ENCODE data around the gene MON1A.

Gene MON1A

GRCh38 chr3:49929291-49930167 lies at the start of gene MON1A:
Gene MON1A (minus strand): TSS chr3:49929811. CDS start chr3:49913346, 16,465 bp downstream.
- Histone ChIP-seq H3K9ac (ENCODE audit: low read depth in 1 of 2, low read length in 2 of 2) (peak within 1 kb of the TSS; percentile 76 to 81), H3K27me3 (ENCODE audit: control insufficient read depth in 1 of 2, insufficient read depth in 2 of 2, low read length in 2 of 2) (no peaks in the 10 kb centered on the region), H3K4me1 (ENCODE audit: control insufficient read depth in 1 of 2, insufficient read depth in 2 of 2, low read length in 2 of 2) (peaks cover 25 to 41% of the 10 kb centered on the region in 2 donors), H3K9me3 (ENCODE audit: control insufficient read depth in 1 of 2, low read length in 2 of 2) (no peaks in the 10 kb centered on the region), H3K27ac (ENCODE audit: low read depth, low read length) (peak within 1 kb of the TSS; percentile 80), H3K36me3 (ENCODE audit: control insufficient read depth in 1 of 2, insufficient read depth in 2 of 2, low read length in 2 of 2) (no peaks in the 10 kb centered on the region), H3K4me3 (ENCODE audit: low read depth in 1 of 2, low read length in 2 of 2) (peak within 1 kb of the TSS; percentile 83 to 86)

GRCh38 chr3:49976942-49977341 lies 47.3 kb upstream of the MON1A start:
- no peaks in the 10 kb centered on the region for H3K9me3 ChIP-seq (ENCODE audit: control insufficient read depth in 1 of 2, low read length in 2 of 2)

GRCh38 chr3:49972656-49973055 lies 43.0 kb upstream of the MON1A start:
- no peak overlapping the region for H3K27ac ChIP-seq (ENCODE audit: low read depth, low read length)
- H3K9ac ChIP-seq (ENCODE audit: low read depth in 1 of 2, low read length in 2 of 2), result no peak overlapping the region
- H3K4me3 ChIP-seq (ENCODE audit: low read depth in 1 of 2, low read length in 2 of 2), result no peak overlapping the region
- H3K27me3 ChIP-seq (ENCODE audit: control insufficient read depth in 1 of 2, insufficient read depth in 2 of 2, low read length in 2 of 2), result no peaks in the 10 kb centered on the region
- H3K9me3 ChIP-seq (ENCODE audit: control insufficient read depth in 1 of 2, low read length in 2 of 2), result no peaks in the 10 kb centered on the region
- peaks cover 9 to 44% of the 10 kb centered on the region in 2 donors for H3K36me3 ChIP-seq (ENCODE audit: control insufficient read depth in 1 of 2, insufficient read depth in 2 of 2, low read length in 2 of 2)
- peaks cover 0 to 3% of the 10 kb centered on the region in 2 donors for H3K4me1 ChIP-seq (ENCODE audit: control insufficient read depth in 1 of 2, insufficient read depth in 2 of 2, low read length in 2 of 2)

More at GRCh38 chr3:49976942-49977341, 47.3 kb upstream of the MON1A start:
- no peak overlapping the region for H3K9ac ChIP-seq (ENCODE audit: low read depth in 1 of 2, low read length in 2 of 2)
- H3K4me3 ChIP-seq (ENCODE audit: low read depth in 1 of 2, low read length in 2 of 2), result no peak overlapping the region
- H3K27ac ChIP-seq (ENCODE audit: low read depth, low read length), result no peak overlapping the region
- no peaks in the 10 kb centered on the region for H3K27me3 ChIP-seq (ENCODE audit: control insufficient read depth in 1 of 2, insufficient read depth in 2 of 2, low read length in 2 of 2)
- no peaks in the 10 kb centered on the region for H3K4me1 ChIP-seq (ENCODE audit: control insufficient read depth in 1 of 2, insufficient read depth in 2 of 2, low read length in 2 of 2)
- peaks cover 12 to 47% of the 10 kb centered on the region in 2 donors for H3K36me3 ChIP-seq (ENCODE audit: control insufficient read depth in 1 of 2, insufficient read depth in 2 of 2, low read length in 2 of 2)

GRCh38 chr3:49968346-49968745 lies 38.7 kb upstream of the MON1A start:
- no peak overlapping the region for H3K27ac ChIP-seq (ENCODE audit: low read depth, low read length)
- no peaks in the 10 kb centered on the region for H3K27me3 ChIP-seq (ENCODE audit: control insufficient read depth in 1 of 2, insufficient read depth in 2 of 2, low read length in 2 of 2)
- no peak overlapping the region for H3K9ac ChIP-seq (ENCODE audit: low read depth in 1 of 2, low read length in 2 of 2)
- no peak overlapping the region for H3K4me3 ChIP-seq (ENCODE audit: low read depth in 1 of 2, low read length in 2 of 2)
- H3K36me3 ChIP-seq (ENCODE audit: control insufficient read depth in 1 of 2, insufficient read depth in 2 of 2, low read length in 2 of 2), result peaks cover 6 to 38% of the 10 kb centered on the region in 2 donors
- no peaks in the 10 kb centered on the region for H3K9me3 ChIP-seq (ENCODE audit: control insufficient read depth in 1 of 2, low read length in 2 of 2)
- peaks cover 0 to 3% of the 10 kb centered on the region in 2 donors for H3K4me1 ChIP-seq (ENCODE audit: control insufficient read depth in 1 of 2, insufficient read depth in 2 of 2, low read length in 2 of 2)

- H3K9ac ChIP-seq (ENCODE audit: low read depth in 1 of 2, low read length in 2 of 2), result no peak overlapping the region
- no peak overlapping the region for H3K27ac ChIP-seq (ENCODE audit: low read depth, low read length)
- H3K9me3 ChIP-seq (ENCODE audit: control insufficient read depth in 1 of 2, low read length in 2 of 2), result no peaks in the 10 kb centered on the region
- peaks cover 6 to 28% of the 10 kb centered on the region in 2 donors for H3K36me3 ChIP-seq (ENCODE audit: control insufficient read depth in 1 of 2, insufficient read depth in 2 of 2, low read length in 2 of 2)
- no peaks in the 10 kb centered on the region for H3K27me3 ChIP-seq (ENCODE audit: control insufficient read depth in 1 of 2, insufficient read depth in 2 of 2, low read length in 2 of 2)
- H3K4me1 ChIP-seq (ENCODE audit: control insufficient read depth in 1 of 2, insufficient read depth in 2 of 2, low read length in 2 of 2), result peaks cover 0 to 3% of the 10 kb centered on the region in 2 donors
- H3K4me3 ChIP-seq (ENCODE audit: low read depth in 1 of 2, low read length in 2 of 2), result no peak overlapping the region
Measured at GRCh38 chr3:49967291-49967690, 37.7 kb upstream of the MON1A start.

- no peak overlapping the region for H3K9ac ChIP-seq (ENCODE audit: low read depth in 1 of 2, low read length in 2 of 2)
- H3K4me1 ChIP-seq (ENCODE audit: control insufficient read depth in 1 of 2, insufficient read depth in 2 of 2, low read length in 2 of 2), result peaks cover 0 to 3% of the 10 kb centered on the region in 2 donors
- no peak overlapping the region for H3K27ac ChIP-seq (ENCODE audit: low read depth, low read length)
- H3K36me3 ChIP-seq (ENCODE audit: control insufficient read depth in 1 of 2, insufficient read depth in 2 of 2, low read length in 2 of 2), result peaks cover 0 to 24% of the 10 kb centered on the region in 2 donors
- H3K4me3 ChIP-seq (ENCODE audit: low read depth in 1 of 2, low read length in 2 of 2), result no peak overlapping the region
- H3K9me3 ChIP-seq (ENCODE audit: control insufficient read depth in 1 of 2, low read length in 2 of 2), result no peaks in the 10 kb centered on the region
- no peaks in the 10 kb centered on the region for H3K27me3 ChIP-seq (ENCODE audit: control insufficient read depth in 1 of 2, insufficient read depth in 2 of 2, low read length in 2 of 2)
Measured at GRCh38 chr3:49966233-49966942, 36.8 kb upstream of the MON1A start.

- Histone ChIP-seq H3K4me3 (ENCODE audit: low read depth in 1 of 2, low read length in 2 of 2) (no peak overlapping the region), H3K27ac (ENCODE audit: low read depth, low read length) (no peak overlapping the region), H3K9me3 (ENCODE audit: control insufficient read depth in 1 of 2, low read length in 2 of 2) (no peaks in the 10 kb centered on the region), H3K27me3 (ENCODE audit: control insufficient read depth in 1 of 2, insufficient read depth in 2 of 2, low read length in 2 of 2) (no peaks in the 10 kb centered on the region), H3K9ac (ENCODE audit: low read depth in 1 of 2, low read length in 2 of 2) (no peak overlapping the region), H3K4me1 (ENCODE audit: control insufficient read depth in 1 of 2, insufficient read depth in 2 of 2, low read length in 2 of 2) (no peaks in the 10 kb centered on the region), H3K36me3 (ENCODE audit: control insufficient read depth in 1 of 2, insufficient read depth in 2 of 2, low read length in 2 of 2) (no peaks in the 10 kb centered on the region)
Measured at GRCh38 chr3:49955636-49956035, 26.0 kb upstream of the MON1A start.

- Histone ChIP-seq H3K9ac (ENCODE audit: low read depth in 1 of 2, low read length in 2 of 2) (no peak overlapping the region), H3K36me3 (ENCODE audit: control insufficient read depth in 1 of 2, insufficient read depth in 2 of 2, low read length in 2 of 2) (no peaks in the 10 kb centered on the region), H3K9me3 (ENCODE audit: control insufficient read depth in 1 of 2, low read length in 2 of 2) (no peaks in the 10 kb centered on the region), H3K27me3 (ENCODE audit: control insufficient read depth in 1 of 2, insufficient read depth in 2 of 2, low read length in 2 of 2) (no peaks in the 10 kb centered on the region), H3K4me1 (ENCODE audit: control insufficient read depth in 1 of 2, insufficient read depth in 2 of 2, low read length in 2 of 2) (peaks cover 5 to 7% of the 10 kb centered on the region in 2 donors), H3K4me3 (ENCODE audit: low read depth in 1 of 2, low read length in 2 of 2) (no peak overlapping the region), H3K27ac (ENCODE audit: low read depth, low read length) (no peak overlapping the region)
Measured at GRCh38 chr3:49952924-49953323, 23.3 kb upstream of the MON1A start.

GRCh38 chr3:49942651-49943050 lies 13.0 kb upstream of the MON1A start:
- Histone ChIP-seq H3K36me3 (ENCODE audit: control insufficient read depth in 1 of 2, insufficient read depth in 2 of 2, low read length in 2 of 2) (no peaks in the 10 kb centered on the region), H3K4me1 (ENCODE audit: control insufficient read depth in 1 of 2, insufficient read depth in 2 of 2, low read length in 2 of 2) (peaks cover 6 to 13% of the 10 kb centered on the region in 2 donors), H3K9me3 (ENCODE audit: control insufficient read depth in 1 of 2, low read length in 2 of 2) (no peaks in the 10 kb centered on the region), H3K27me3 (ENCODE audit: control insufficient read depth in 1 of 2, insufficient read depth in 2 of 2, low read length in 2 of 2) (no peaks in the 10 kb centered on the region), H3K4me3 (ENCODE audit: low read depth in 1 of 2, low read length in 2 of 2) (no peak overlapping the region), H3K9ac (ENCODE audit: low read depth in 1 of 2, low read length in 2 of 2) (no peak overlapping the region), H3K27ac (ENCODE audit: low read depth, low read length) (no peak overlapping the region)

- Histone ChIP-seq H3K27me3 (ENCODE audit: control insufficient read depth in 1 of 2, insufficient read depth in 2 of 2, low read length in 2 of 2) (no peaks in the 10 kb centered on the region), H3K9me3 (ENCODE audit: control insufficient read depth in 1 of 2, low read length in 2 of 2) (no peaks in the 10 kb centered on the region), H3K36me3 (ENCODE audit: control insufficient read depth in 1 of 2, insufficient read depth in 2 of 2, low read length in 2 of 2) (no peaks in the 10 kb centered on the region), H3K9ac (ENCODE audit: low read depth in 1 of 2, low read length in 2 of 2) (peak overlapping the region; percentile 77 to 79), H3K4me1 (ENCODE audit: control insufficient read depth in 1 of 2, insufficient read depth in 2 of 2, low read length in 2 of 2) (peaks cover 6 to 13% of the 10 kb centered on the region in 2 donors), H3K27ac (ENCODE audit: low read depth, low read length) (peak overlapping the region; percentile 96), H3K4me3 (ENCODE audit: low read depth in 1 of 2, low read length in 2 of 2) (peak overlapping the region; percentile 82 to 92)
Measured at GRCh38 chr3:49940667-49941249, 11.1 kb upstream of the MON1A start.
